ENCODE results near the gene TSFM.

The TSFM gene

DNA sequence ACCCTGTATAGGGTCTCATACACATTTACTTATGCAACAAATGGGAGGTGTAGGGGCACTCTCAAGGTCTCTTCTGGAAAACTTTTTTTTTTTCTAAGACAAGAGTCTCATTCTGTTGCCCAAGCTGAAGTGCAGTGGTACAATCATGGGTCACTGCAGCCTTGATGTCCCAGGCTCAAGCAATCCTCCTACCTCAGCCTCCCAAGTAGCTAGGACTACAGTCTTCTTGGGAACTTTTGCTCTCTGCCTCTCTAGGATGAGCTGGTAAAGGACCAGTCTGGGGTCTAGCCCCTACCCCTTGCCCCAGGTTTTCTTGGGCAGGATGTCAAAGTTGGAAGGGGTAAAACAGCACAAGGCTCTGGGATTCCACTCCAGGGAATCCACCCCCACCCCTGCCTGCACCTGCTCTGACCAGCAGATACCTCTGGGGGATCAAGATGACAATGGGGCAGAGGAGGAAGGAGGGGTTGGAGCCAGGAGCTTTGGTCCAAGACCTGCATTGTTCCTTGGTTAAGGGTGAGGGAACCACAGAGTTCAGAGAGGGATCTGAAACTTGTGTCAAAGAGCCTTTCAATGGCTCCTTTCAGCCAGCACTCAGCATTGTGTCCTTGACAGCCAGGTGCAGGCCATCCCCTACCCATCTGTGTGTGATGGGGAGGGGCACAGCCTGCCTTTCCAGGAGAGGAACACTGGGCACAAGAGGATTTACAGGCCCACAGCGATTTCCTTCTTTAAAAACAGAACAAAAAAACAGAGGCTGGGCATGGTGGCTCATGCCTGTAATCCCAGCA is 51.7 kb downstream of the TSFM start:
- DNase-seq (ENCODE audit: low read depth): no peak

DNA sequence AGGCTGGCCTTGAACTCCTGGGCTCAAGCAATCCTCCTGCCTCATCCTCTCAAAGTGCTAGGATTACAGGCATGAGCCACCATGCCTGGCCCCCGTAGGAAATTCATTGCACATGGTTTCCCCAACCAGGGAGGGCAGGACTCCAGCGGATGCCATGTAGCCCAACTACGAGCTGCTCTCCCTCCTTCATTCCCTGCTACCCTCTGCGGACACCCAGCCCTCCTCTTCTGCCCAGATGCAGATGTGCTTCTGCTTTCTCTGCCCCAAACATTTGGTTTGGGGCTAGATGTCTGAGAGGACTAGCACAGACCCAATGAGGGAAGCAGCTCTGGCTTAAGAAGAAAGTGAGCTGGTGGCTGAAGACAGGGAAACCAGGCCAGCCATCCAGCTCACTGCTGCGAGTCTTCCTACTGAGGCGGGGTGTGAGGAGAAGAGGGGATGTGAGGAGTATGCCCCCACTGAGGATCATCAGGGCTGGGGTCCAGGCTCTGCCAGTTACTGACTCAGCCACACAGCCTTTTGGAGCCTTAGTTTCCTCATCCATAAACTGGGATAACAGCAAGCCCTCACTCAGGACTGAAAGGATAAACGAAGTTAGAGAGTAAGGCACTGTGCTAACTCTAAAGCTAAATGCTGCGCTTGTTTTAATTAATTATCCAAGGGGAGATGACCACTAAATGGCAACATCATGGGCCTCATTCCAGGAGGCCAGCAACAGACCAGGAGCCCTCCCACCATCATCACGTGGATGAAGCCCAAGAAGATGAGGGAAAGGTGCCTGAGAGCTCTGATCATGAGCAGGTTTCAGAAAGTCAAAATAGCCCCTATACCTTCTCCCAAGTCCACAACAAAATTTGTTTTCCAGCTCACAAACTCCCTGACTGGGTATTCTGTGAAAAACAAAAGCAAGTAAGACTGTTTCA is 53.0 kb downstream of the TSFM start:
- DNase-seq (ENCODE audit: low read depth): no peak

DNA sequence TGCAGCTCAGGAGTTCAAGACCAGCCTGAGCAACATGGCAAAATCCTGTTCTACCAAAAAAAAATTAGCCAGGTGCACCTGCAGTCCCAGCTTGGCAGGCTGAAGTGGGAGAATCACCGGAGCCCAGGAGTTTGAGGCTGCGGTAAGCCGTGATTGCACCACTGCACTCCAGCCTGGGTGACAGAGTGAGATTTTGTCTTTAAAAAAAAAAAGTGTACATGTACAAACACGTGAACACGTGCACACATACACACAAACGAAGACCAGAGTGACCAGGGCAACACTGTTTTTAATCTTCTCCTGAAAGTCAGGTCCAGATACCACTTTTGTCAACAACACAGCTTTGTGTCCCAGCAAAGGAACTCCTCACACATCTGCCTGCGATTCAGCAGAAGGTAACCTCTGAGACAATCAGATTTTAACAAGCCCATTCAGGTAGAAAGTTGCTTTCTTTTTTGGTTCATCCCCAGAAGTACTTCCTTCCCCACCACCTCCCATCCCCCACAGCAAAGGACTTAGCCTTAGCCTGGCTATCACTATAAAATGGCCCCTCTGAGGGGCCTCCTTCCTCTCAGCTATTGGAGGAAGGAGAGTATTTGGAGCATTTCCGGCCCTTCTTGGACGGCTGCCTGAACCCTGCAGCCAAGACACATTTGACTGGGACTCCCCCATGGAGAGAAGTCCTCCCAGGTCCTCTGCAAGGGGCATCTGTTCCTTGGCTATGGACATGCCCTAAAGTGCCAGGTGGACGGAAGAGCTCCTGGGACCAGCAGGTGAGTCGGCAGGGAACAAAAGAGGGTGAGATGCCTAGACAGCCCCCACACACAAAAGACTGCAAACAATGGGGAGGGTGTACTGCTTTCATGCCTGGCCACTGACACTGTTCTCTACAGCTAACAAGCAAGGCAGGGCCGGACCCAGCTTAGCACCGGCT is 54.1 kb downstream of the TSFM start:
- peak; percentile 38 for DNase-seq (ENCODE audit: low read depth)

DNA sequence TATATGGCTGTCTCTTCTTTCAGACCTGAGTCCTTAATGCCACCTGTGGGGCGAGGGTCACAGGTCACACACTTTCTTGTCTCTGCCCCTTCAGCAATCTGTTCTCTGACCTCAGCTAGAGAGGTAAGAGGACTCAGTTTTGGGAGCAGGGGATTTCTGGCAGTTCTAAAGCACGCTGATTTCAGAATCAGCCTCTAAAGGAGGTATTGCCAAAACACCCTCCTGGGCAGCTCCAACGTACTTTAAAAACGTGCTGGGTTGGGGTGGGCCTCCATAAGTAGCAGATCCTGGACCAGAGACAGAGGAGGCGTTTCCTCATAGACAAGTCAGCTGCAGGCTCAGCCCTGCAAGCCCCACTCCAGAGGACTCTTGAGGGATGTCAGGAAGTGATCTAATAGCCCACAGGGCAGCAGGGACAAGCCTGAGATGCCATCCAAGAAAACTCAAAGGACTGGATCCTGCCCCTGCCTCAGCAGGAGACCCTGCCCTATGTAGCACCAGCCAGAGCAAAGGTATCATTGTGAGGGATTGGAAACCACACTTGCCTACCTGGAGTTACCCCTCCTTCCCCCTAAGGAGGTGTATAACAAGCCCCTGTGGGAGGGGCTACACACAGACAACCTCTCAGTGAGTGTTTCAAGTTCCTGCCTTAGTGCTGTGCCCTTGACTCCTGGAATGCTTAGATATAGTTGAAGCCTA is 55.4 kb downstream of the TSFM start:
- peak; percentile 62 for DNase-seq (ENCODE audit: low read depth)

DNA sequence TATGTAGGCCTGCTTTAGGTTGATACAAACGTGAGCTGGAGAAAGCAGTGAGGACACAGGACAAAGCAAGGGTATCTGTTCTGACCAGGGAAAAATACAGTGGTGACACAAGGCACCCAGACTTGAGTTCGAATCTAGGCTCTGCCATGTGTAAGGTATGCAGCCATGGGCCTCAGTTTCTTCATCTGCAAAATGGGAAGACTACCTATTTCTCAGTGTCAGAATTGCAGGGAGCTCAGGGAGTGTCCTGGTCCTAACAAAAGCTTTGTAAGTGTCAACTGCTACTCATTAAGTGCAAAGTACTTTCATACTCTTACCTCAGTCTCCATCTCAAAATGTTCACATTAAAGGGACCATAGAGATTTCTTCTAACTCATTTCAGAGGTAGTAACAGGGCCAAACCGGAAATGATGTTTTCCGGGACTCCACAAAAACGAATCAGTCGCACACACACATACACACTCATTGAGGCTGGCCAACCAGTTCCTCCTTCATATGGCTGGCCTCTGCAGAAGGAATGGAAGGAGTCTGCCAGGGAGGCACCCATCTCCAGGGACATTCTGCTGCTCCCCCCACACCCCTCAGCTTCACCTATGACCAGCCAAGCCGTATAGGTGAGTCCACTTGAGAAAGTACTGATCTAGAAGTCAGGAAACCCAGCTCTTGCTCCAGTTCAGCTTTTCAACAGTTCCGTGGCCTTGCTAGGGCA is 56.2 kb downstream of the TSFM start:
- no peak for DNase-seq (ENCODE audit: low read depth)

DNA sequence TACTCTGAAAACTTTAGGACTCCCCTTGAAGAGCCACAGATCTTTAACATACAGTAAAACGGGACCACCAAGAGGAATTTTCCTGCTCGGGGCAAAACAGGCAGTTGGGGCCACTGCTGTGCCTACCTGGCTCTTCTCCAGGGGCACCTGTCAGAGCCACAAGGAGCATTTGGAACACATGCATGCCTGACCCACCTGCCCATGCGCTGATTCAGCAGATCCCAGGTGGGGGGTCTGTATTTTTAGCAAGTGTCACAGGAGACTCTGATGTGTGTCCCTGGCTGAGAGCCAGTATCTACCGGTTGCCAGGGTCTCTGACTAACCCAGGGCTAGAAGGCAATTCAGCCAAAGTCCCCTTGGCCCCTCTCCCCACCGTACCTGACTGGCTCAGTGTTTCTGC is 57.4 kb downstream of the TSFM start:
- DNase-seq (ENCODE audit: low read depth): no peak

DNA sequence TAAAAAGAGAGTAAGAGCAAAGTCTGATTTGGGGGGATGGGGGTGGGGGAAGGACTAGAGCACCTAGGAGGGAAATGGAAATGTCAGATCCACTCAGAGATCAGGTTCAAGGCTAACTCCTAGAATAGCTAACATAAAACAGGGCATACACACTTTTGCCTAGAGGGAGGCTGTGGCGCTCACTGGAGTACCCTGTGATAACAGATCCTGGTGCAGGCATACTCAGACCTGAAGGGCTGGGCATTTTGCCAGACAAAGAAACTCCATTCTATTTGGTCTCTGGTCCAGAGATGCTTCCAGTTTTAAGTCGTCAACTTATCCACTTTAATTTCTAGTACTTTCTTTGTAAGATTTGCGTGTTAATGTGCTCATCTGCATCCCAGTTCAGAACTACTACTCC is 58.1 kb downstream of the TSFM start:
- DNase-seq (ENCODE audit: low read depth): no peak

DNA sequence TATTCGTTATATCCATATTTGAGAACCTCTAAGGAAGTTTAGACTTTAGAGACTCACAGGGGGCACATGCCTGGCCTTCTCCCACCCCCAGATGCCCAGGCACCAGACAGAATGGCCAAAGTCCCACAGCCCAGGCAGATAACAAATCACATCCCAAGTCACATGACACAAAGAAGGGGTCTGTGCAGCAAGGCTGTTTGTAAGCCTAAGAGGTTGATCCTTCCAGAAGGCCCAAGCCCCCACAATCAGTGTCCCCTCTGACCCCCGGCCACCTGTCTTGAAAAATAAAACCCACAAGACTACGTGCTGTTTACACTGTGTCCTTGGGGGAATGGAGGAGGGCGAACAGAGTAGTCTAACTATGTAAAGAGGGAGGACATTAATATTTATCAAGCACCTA is 58.9 kb downstream of the TSFM start:
- no peak for DNase-seq (ENCODE audit: low read depth)

DNA sequence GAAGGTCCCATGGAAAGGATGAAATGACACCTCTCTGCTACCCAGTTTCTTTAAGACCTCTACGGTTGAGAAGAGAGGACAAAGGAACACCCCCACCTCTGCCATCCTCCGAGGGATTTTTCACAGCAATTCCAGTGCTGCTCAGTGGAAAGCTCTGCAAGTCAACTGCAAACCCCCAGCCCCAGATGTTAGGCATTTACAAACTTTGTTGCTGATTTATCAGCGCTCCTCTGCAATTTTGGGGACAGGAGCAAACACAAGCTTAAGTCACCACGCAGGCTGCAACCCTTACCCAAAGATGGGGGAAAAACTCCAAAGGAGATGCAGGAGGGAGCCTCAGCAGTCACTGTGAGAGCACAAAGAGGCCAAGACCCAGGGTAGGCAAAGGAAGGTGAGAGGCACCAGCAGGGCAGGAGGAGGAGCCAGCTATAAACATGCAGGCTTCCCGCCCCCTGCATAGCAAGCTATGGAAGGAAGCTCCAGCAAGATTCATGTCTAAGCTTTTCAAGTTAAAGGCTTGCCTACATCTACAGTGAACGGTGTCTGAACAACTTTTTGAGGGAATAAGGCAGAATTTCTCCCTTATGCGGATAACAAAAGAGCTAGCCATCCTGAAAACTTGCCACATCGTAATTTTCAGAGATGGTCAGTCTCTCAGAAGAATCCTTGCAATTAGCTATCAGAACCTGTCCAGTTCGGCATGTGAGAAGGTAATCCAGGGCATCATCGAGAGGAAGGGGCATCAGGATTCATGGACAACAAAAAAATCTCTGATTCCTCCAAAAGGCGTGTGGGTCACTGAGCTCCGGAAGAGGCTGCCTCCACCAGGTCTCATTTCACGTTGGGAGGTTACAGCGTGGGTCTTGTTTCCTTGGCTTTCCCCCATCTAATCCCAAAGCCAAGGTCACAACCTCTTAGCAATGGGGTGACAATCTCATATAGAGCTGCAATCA is 60.0 kb downstream of the TSFM start:
- no peak for DNase-seq (ENCODE audit: low read depth)

DNA sequence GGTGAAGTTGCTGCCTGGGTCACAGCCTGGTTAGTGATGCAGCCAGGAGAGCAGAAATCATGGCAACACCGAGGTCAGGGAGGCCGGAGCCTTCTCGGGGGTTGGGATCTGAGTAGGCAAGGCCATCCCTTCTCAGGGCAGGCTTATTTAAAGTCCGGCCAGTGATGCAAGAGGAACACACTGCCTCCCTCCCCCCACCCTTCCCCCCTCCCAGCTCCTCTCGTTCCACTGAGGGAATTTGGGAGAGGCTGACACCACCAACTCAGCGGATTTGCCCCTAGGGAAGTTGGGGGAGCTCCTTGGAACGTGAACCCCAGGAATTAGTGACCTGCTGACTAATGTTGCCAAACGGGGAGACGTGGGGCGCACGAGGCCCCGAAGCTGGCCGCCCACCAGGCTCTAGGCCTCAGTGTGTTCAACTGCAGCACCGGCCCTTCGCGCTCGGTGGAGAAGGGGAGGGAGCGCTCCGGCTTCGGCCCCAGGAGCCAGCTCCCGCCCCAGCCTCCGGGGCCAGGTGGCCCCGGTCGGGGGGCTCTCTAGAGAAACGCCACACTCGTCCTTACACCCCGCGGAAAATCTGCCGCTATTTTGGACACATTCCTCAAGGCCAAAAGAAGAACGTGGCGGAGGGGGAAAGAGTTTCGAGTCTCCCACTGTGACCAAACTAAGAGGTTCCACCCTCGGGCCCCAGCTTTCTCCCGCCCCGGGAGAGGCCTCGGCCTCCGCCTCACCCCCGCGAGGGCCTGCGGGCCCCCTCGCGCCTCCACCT is 62.3 kb downstream of the TSFM start:
- DNase-seq (ENCODE audit: low read depth): peak; percentile 90

DNA sequence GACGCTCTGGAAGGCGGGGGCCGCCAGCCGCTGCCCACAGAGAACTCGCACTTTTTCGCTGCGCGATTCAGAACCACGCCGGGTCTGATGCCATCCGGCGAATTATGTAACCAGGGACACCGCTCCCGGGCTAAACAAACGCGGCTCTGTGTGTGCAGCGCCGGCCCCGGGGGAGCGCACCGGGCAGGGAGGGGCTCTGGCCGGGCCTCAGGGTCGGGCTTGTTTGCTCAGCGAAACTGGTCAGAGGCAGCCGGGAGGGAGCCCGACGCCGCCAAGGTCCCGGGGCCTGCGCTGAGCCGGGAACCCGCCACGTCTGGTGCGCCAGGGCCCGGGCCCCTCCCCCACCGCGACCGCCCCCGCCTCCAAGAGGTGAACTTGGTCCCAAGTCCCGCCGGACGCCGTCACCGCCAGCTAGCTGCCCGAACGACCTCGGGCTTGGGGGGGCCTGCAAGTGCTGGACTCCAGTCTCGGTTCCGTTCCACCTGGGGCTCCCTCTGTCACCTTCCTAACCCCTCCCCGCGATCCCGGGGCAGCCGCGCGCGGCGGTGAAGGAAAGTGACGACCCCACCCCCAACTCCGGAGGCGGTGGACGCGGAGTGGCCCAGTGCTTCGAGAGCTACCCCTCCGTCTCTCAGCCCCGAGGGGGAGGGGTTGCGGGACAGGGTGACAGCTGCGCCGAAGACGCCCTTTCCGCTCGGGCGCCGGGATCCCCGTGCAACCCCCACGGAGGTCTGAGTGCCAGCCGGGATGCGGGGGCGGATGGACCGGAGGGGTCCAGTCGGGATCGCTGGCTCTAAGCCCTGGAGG is 63.1 kb downstream of the TSFM start:
- peak; percentile 40 for DNase-seq (ENCODE audit: low read depth)

DNA sequence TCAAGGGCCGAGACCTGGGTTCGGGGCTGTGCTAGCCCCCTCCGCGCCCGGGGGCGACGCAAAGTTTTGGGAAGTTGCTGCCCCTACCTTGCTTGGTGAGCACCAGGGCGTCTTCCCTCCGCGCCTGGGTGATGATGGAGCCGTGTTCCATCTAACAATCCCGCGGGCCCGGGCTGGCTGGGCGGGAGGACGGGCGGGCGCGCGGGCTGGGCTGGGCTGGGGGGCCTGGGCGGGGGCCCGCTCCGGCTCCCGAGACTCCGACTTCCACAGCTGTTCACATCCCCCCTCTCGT is 63.6 kb downstream of the TSFM start:
- no peak for DNase-seq (ENCODE audit: low read depth)

DNA sequence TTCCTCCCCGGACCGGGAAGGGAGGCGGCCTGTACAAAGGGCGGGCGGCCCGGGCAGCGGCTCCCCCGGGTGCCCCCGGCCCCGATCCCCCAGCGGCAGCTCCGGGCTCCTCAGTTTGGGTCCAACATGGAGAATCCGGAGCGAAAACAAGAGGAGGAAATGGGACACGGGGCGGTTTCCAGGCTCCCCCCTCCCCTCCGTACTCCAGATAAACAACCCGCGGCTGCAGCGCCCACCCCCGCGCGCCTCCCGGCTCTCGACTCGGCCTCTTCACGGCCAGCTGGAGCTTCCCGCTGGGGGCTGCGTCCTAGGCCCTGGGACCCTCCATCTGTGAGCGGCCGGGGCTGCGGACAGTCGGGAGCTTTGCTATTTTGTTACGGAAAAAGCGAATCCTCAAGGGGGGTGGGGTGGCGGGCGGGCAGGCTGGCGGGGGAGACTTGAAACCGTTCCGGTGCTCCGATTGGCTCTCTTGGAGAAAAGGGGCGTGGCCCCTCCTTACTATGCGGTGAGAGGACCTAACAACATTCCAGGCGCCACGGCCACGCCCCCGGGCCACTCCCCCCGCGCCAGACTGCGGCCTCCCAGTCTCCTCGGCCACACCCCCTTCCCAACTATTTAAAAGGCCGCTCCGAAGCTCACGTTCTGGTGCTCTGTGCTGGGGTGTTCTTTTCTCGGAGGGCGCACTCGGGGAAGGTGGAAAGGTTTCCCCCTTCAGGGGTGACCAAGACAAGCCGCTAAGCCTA is 64.2 kb downstream of the TSFM start, which contains the start of gene CTDSP2:
CTDSP2 (minus strand) TSS at position 153 of the 743 bp plus-strand sequence. CDS start 294 bp downstream, outside the sequence.
- peak; percentile 98 for DNase-seq (ENCODE audit: low read depth)
